Thyroid gland (tissue), 4 donors: ENCODE data around the gene KCNG2.

Experiments
- CTCF ChIP-seq, 6 experiments: fragments of 200-600 bp in 3 of 6; fragments of 450-650 bp in 3 of 6; sonication (generic) in 3 of 6; IDR thresholded peaks; one replicate each; pipeline ENCODE4 v1.5.1; 2016 to 2019; ENCODE audit warnings: antibody characterized with exemption in 6 of 6, mild to moderate bottlenecking in 2 of 6, inconsistent platforms in 1 of 6, moderate library complexity in 1 of 6
- POLR2A ChIP-seq, 2 donors: fragments of 450-650 bp; IDR thresholded peaks; one replicate each; pipeline ENCODE4 v1.6.1; 2017; ENCODE audit warnings: antibody characterized with exemption in 2 of 2, mild to moderate bottlenecking in 2 of 2, moderate library complexity in 1 of 2

DNA sequence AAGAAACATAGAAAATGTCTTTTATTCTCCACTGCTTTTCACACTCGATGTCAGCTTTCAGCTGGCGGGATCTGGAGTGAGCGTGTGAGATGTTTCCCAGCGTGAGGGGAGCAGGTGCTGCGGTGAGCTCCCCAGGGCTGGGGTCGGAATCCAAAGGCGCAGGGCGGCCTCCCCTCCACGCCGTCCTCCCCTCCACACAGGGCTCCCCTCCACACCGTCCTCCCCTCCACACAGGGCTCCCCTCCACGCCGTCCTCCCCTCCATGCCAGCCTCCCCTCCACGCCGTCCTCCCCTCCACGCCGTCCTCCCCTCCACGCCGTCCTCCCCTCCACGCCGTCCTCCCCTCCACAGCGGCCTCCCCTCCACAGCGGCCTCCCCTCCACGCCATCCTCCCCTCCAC is 26.9 kb upstream of the KCNG2 start:
- TF ChIP-seq POLR2A (IDR thresholded peaks at IDR 0.05) (no peak), CTCF (IDR thresholded peaks at IDR 0.05) (no peak)
